HepG2 (cell line): ENCODE results near the gene PLIN5. TPM values are rescaled to one million over a fixed set of nuclear protein-coding genes. Genes with fewer than 3 reads are reported as not detected.

Experiments used
- ERF ChIP-seq: IDR thresholded peaks from 2 replicates; pipeline ENCODE4 v1.6.1; 2018; ENCODE audit warnings: missing biosample characterization, missing genetic modification reagents
- FOSL2 ChIP-seq: sonication (generic); formaldehyde crosslinking; IDR thresholded peaks from 2 replicates; pipeline ENCODE4 v1.4.0; 2020; ENCODE audit warnings: missing genetic modification reagents
- FOXK1 ChIP-seq: sonication (generic); formaldehyde crosslinking; IDR thresholded peaks from 2 replicates; pipeline ENCODE4 v1.4.0; 2020; ENCODE audit warnings: low read depth, missing genetic modification reagents, borderline replicate concordance
- GABPA ChIP-seq, 2 experiments: IDR thresholded peaks; 2 replicates each; pipeline ENCODE4 v1.6.1; 2011 to 2016; ENCODE audit warnings: low read depth in 2 of 2, low read length in 1 of 2, missing biosample characterization in 1 of 2, missing genetic modification characterization in 1 of 2
- KAT7 ChIP-seq: IDR thresholded peaks from 2 replicates; pipeline ENCODE4 v1.6.1; 2018; ENCODE audit warnings: borderline replicate concordance, missing compliant biosample characterization
- KLF12 ChIP-seq: sonication (generic); formaldehyde crosslinking; IDR thresholded peaks from 2 replicates; pipeline ENCODE4 v1.4.0; 2020; ENCODE audit warnings: missing genetic modification reagents, borderline replicate concordance
- MTERF4 ChIP-seq: sonication (generic); formaldehyde crosslinking; IDR thresholded peaks from 2 replicates; pipeline ENCODE4 v1.8.0; 2023; ENCODE audit warnings: mild to moderate bottlenecking, missing genetic modification reagents
- PCBP2 ChIP-seq: fragments of 200-400 bp; formaldehyde crosslinking; optimal IDR thresholded peaks from 2 replicates; pipeline ENCODE3; 2018; ENCODE audit warnings: low read length, low read depth; ENCODE audit not compliant: poor library complexity, severe bottlenecking
- PHB2 ChIP-seq: fragments of 450-650 bp; IDR thresholded peaks from 2 replicates; pipeline ENCODE4 v1.6.1; 2018; ENCODE audit not compliant: partially characterized antibody
- RELA ChIP-seq: sonication (generic); formaldehyde crosslinking; IDR thresholded peaks from 2 replicates; pipeline ENCODE4 v1.4.0; 2020; ENCODE audit warnings: missing genetic modification reagents
- RNF2 ChIP-seq: fragments of 450-650 bp; conservative IDR thresholded peaks from 2 replicates; pipeline ENCODE4 v1.6.1; 2016; ENCODE audit warnings: low read depth
- U2AF1 ChIP-seq: fragments of 200-400 bp; formaldehyde crosslinking; optimal IDR thresholded peaks from 2 replicates; pipeline ENCODE3; 2017; ENCODE audit warnings: mild to moderate bottlenecking, low read depth, low read length
- ZBTB10 ChIP-seq: sonication (generic); formaldehyde crosslinking; IDR thresholded peaks from 2 replicates; pipeline ENCODE4 v1.4.0; 2020; ENCODE audit warnings: missing genetic modification reagents, borderline replicate concordance
- ZBTB7B ChIP-seq: sonication (generic); formaldehyde crosslinking; IDR thresholded peaks from 2 replicates; pipeline ENCODE4 v1.4.0; 2020; ENCODE audit warnings: missing genetic modification reagents
- polyA plus RNA-seq, 8 experiments: library from polyadenylated mRNA; depleted of rRNA in 3 of 8; stranded (reverse) in 7 of 8; unstranded in 1 of 8; fragments of >200 nt; fragmentation: Illumina TruSeq in 4 of 8; extraction: Trizol in 4 of 8; gene quantifications; 2 replicates each; pipeline versions ENCODE4 v1.2.1 to v1.2.3, GENCODE V29; 2011 to 2016; ENCODE audit warnings: low read depth in 4 of 8, missing spikeins in 1 of 8, mixed read lengths in 1 of 8; ENCODE audit not compliant: insufficient read depth in 1 of 8
- total RNA-seq, 5 experiments: library from RNA; depleted of rRNA; stranded (reverse); fragments of >200 nt; fragmentation: Illumina TruSeq; extraction: Trizol; gene quantifications; 2 replicates each; pipeline ENCODE4 v1.2.3, GENCODE V29; 2016; ENCODE audit warnings: low read depth in 1 of 5
- TF ChIP-seq, protein P1 (sequence below): sonication (generic); formaldehyde crosslinking; IDR thresholded peaks from 2 replicates; pipeline ENCODE4 v1.5.1; 2020; ENCODE audit warnings: mild to moderate bottlenecking, missing genetic modification reagents
- TF ChIP-seq, protein P2 (sequence below): sonication (generic); formaldehyde crosslinking; IDR thresholded peaks from 2 replicates; pipeline ENCODE4 v1.8.0; 2022; ENCODE audit warnings: mild to moderate bottlenecking, missing genetic modification reagents
- TF ChIP-seq, protein P3 (sequence below): sonication (generic); formaldehyde crosslinking; IDR thresholded peaks from 2 replicates; pipeline ENCODE4 v1.4.0; 2020; ENCODE audit warnings: mild to moderate bottlenecking, missing genetic modification reagents
- TF ChIP-seq, protein P4 (sequence below): sonication (generic); formaldehyde crosslinking; IDR thresholded peaks from 2 replicates; pipeline ENCODE4 v1.5.1; 2020; ENCODE audit warnings: missing genetic modification reagents, mild to moderate bottlenecking, borderline replicate concordance

The PLIN5 gene
- total and polyA plus RNA-seq, 2 of the 13 experiments (the other 11 are each of a cell fraction or from before 2014, with no cell fraction given), result 1.8 to 4.8 TPM

GRCh38 chr19:4531562-4532165 is 3.4 kb downstream of the PLIN5 start (continued):
- TF ChIP-seq, protein P1, sequence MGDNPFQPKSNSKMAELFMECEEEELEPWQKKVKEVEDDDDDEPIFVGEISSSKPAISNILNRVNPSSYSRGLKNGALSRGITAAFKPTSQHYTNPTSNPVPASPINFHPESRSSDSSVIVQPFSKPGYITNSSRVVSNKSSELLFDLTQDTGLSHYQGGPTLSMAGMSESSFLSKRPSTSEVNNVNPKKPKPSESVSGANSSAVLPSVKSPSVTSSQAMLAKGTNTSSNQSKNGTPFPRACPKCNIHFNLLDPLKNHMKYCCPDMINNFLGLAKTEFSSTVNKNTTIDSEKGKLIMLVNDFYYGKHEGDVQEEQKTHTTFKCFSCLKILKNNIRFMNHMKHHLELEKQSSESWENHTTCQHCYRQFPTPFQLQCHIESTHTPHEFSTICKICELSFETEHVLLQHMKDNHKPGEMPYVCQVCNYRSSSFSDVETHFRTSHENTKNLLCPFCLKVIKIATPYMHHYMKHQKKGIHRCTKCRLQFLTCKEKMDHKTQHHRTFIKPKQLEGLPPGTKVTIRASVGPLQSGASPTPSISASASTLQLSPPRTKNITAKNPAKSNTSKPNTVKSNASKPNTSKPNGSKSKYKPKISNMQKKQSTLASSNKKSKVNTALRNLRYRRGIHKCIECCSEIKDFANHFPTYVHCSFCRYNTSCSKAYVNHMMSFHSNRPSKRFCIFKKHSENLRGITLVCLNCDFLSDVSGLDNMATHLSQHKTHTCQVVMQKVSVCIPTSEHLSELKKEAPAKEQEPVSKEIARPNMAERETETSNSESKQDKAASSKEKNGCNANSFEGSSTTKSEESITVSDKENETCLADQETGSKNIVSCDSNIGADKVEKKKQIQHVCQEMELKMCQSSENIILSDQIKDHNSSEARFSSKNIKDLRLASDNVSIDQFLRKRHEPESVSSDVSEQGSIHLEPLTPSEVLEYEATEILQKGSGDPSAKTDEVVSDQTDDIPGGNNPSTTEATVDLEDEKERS, result 0 out of 2 replicates have a peak, but pooled peaks have one; percentile 15
- TF ChIP-seq U2AF1, result no peak
- TF ChIP-seq PHB2, result no peak
- peak; percentile 83 for TF ChIP-seq ERF (CRISPR knock-in tag)
- TF ChIP-seq MTERF4 (CRISPR knock-in tag), result 0 out of 2 replicates have a peak, but pooled peaks have one; percentile 57
- TF ChIP-seq KLF12 (CRISPR knock-in tag), result peak; percentile 91; the same call in 1 of the 2 replicates
- TF ChIP-seq, protein P2, sequence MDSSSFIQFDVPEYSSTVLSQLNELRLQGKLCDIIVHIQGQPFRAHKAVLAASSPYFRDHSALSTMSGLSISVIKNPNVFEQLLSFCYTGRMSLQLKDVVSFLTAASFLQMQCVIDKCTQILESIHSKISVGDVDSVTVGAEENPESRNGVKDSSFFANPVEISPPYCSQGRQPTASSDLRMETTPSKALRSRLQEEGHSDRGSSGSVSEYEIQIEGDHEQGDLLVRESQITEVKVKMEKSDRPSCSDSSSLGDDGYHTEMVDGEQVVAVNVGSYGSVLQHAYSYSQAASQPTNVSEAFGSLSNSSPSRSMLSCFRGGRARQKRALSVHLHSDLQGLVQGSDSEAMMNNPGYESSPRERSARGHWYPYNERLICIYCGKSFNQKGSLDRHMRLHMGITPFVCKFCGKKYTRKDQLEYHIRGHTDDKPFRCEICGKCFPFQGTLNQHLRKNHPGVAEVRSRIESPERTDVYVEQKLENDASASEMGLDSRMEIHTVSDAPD (CRISPR knock-in tag), result no peak
- TF ChIP-seq ZBTB7B (CRISPR knock-in tag), result peak; percentile 65; the same call in 1 of the 2 replicates
- peak; percentile 78; the same call in 1 of the 2 replicates for TF ChIP-seq FOXK1
- TF ChIP-seq PCBP2, result no peak
- TF ChIP-seq, protein P3, sequence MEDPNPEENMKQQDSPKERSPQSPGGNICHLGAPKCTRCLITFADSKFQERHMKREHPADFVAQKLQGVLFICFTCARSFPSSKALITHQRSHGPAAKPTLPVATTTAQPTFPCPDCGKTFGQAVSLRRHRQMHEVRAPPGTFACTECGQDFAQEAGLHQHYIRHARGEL (CRISPR knock-in tag), result no peak
- no peak for TF ChIP-seq RELA (CRISPR knock-in tag)
- no peak for TF ChIP-seq KAT7
- TF ChIP-seq, protein P4, sequence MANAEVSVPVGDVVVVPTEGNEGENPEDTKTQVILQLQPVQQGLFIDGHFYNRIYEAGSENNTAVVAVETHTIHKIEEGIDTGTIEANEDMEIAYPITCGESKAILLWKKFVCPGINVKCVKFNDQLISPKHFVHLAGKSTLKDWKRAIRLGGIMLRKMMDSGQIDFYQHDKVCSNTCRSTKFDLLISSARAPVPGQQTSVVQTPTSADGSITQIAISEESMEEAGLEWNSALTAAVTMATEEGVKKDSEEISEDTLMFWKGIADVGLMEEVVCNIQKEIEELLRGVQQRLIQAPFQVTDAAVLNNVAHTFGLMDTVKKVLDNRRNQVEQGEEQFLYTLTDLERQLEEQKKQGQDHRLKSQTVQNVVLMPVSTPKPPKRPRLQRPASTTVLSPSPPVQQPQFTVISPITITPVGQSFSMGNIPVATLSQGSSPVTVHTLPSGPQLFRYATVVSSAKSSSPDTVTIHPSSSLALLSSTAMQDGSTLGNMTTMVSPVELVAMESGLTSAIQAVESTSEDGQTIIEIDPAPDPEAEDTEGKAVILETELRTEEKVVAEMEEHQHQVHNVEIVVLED (CRISPR knock-in tag), result peak; percentile 40; the same call in 1 of the 2 replicates
- peak; percentile 22; the same call in 1 of the 2 replicates for TF ChIP-seq FOSL2 (CRISPR knock-in tag)
- no peak for TF ChIP-seq GABPA (IDR thresholded peaks at IDR 0.05; ENCODE audit: low read depth, low read length)
- no peak for TF ChIP-seq GABPA (CRISPR knock-in tag; IDR thresholded peaks at IDR 0.05; ENCODE audit: low read depth)
- TF ChIP-seq RNF2, result peak; percentile 74
- TF ChIP-seq ZBTB10, result no peak
